Measurements from ENCODE around the gene MEGF10. TPM values are rescaled to one million over a fixed set of nuclear protein-coding genes. Genes with fewer than 3 reads are reported as not detected.
"Not testable (repeated sequence)": the region's sequence is repeated elsewhere in the genome, so short reads cannot be mapped to it uniquely, and the experiment has no call there.

Gene MEGF10
- total RNA-seq, 1 experiment from 2014 or later: not detected

- Histone ChIP-seq H3K36me3 (ENCODE audit: low read depth) (no peaks in the 10 kb centered on the region), H3F3A (ENCODE audit: insufficient read depth, low read depth) (no peaks in the 10 kb centered on the region), H2AFZ (no peak overlapping the region), H3K27me3 (ENCODE audit: insufficient read depth, low read depth) (no peaks in the 10 kb centered on the region), H3K27ac (no peak overlapping the region), H3K79me2 (ENCODE audit: low read depth) (no peaks in the 10 kb centered on the region), H3K4me1 (replicated peaks; ENCODE audit: insufficient read depth) (no peaks in the 10 kb centered on the region), H3K4me2 (no peak overlapping the region), H3K9me2 (ENCODE audit: insufficient read depth) (no peaks in the 10 kb centered on the region), H3K4me3 (no peak overlapping the region), H3K9me3 (ENCODE audit: insufficient read depth, low read depth) (no peaks in the 10 kb centered on the region), H4K20me1 (ENCODE audit: insufficient read depth) (no peaks in the 10 kb centered on the region)
- DNase-seq: no peak
- intact Hi-C loops (cut with micrococcal nuclease; ENCODE audit: unreplicated experiment): no loop called here
- no peak for TF ChIP-seq CTCF (conservative IDR thresholded peaks at IDR 0.05)
- no peak for TF ChIP-seq EZH2 (IDR thresholded peaks at IDR 0.05; ENCODE audit: low read depth)
- ChIA-PET CTCF (no interaction called here), POLR2A (ENCODE audit: unreplicated experiment) (no interaction called here)
- BruUV-seq (replicated peaks): no TSS peak
These were observed 33.6 kb upstream of the MEGF10 start for GRCh38 chr5:127256886-127257597.

GRCh38 chr5:127260686-127261085, 29.9 kb upstream of the MEGF10 start:
- no peak for TF ChIP-seq CTCF (conservative IDR thresholded peaks at IDR 0.05)
- no peak for TF ChIP-seq EZH2 (IDR thresholded peaks at IDR 0.05; ENCODE audit: low read depth)
- no peaks in the 10 kb centered on the region for H3K9me3 ChIP-seq (ENCODE audit: insufficient read depth, low read depth)
- CTCF ChIA-PET: no interaction called here

GRCh38 chr5:127265473-127265872, 25.1 kb upstream of the MEGF10 start:
- H3K9me2 ChIP-seq (ENCODE audit: insufficient read depth); H3K27ac ChIP-seq; CTCF ChIA-PET; intact Hi-C loops (cut with micrococcal nuclease; ENCODE audit: unreplicated experiment); DNase-seq; H3K9me3 ChIP-seq (ENCODE audit: insufficient read depth, low read depth); H3K4me3 ChIP-seq; POLR2A ChIA-PET (ENCODE audit: unreplicated experiment); H3F3A ChIP-seq (ENCODE audit: insufficient read depth, low read depth); H3K4me2 ChIP-seq; BruUV-seq (replicated peaks); H3K79me2 ChIP-seq (ENCODE audit: low read depth); H3K36me3 ChIP-seq (ENCODE audit: low read depth); H3K27me3 ChIP-seq (ENCODE audit: insufficient read depth, low read depth); H2AFZ ChIP-seq; H3K4me1 ChIP-seq (replicated peaks; ENCODE audit: insufficient read depth); H4K20me1 ChIP-seq (ENCODE audit: insufficient read depth): not testable (repeated sequence)

More at GRCh38 chr5:127260686-127261085, 29.9 kb upstream of the MEGF10 start:
- intact Hi-C loops (cut with micrococcal nuclease; ENCODE audit: unreplicated experiment): no loop called here
- Histone ChIP-seq H3F3A (ENCODE audit: insufficient read depth, low read depth) (no peaks in the 10 kb centered on the region), H3K4me1 (replicated peaks; ENCODE audit: insufficient read depth) (no peaks in the 10 kb centered on the region), H4K20me1 (ENCODE audit: insufficient read depth) (no peaks in the 10 kb centered on the region), H3K79me2 (ENCODE audit: low read depth) (no peaks in the 10 kb centered on the region), H3K9me2 (ENCODE audit: insufficient read depth) (no peaks in the 10 kb centered on the region), H2AFZ (no peak overlapping the region; the same call in 1 of the 2 replicates), H3K27me3 (ENCODE audit: insufficient read depth, low read depth) (no peaks in the 10 kb centered on the region), H3K27ac (no peak overlapping the region), H3K4me2 (no peak overlapping the region), H3K4me3 (no peak overlapping the region), H3K36me3 (ENCODE audit: low read depth) (no peaks in the 10 kb centered on the region)
- POLR2A ChIA-PET (ENCODE audit: unreplicated experiment): no interaction called here
- DNase-seq: no peak
- BruUV-seq (replicated peaks): no TSS peak

- POLR2A ChIA-PET (ENCODE audit: unreplicated experiment); DNase-seq; BruUV-seq (replicated peaks); H3F3A ChIP-seq (ENCODE audit: insufficient read depth, low read depth); intact Hi-C loops (cut with micrococcal nuclease; ENCODE audit: unreplicated experiment); H3K36me3 ChIP-seq (ENCODE audit: low read depth); H3K4me3 ChIP-seq; H3K27ac ChIP-seq; H2AFZ ChIP-seq; H3K79me2 ChIP-seq (ENCODE audit: low read depth); H3K4me2 ChIP-seq; H3K4me1 ChIP-seq (replicated peaks; ENCODE audit: insufficient read depth); H3K9me3 ChIP-seq (ENCODE audit: insufficient read depth, low read depth); CTCF ChIA-PET; H3K9me2 ChIP-seq (ENCODE audit: insufficient read depth); H4K20me1 ChIP-seq (ENCODE audit: insufficient read depth); H3K27me3 ChIP-seq (ENCODE audit: insufficient read depth, low read depth): not testable (repeated sequence)
These were observed 22.3 kb upstream of the MEGF10 start for GRCh38 chr5:127268342-127268741.

- H2AFZ ChIP-seq; H3K79me2 ChIP-seq (ENCODE audit: low read depth); H3K9me2 ChIP-seq (ENCODE audit: insufficient read depth); H3K4me1 ChIP-seq (replicated peaks; ENCODE audit: insufficient read depth); BruUV-seq (replicated peaks); H4K20me1 ChIP-seq (ENCODE audit: insufficient read depth); H3F3A ChIP-seq (ENCODE audit: insufficient read depth, low read depth); H3K4me2 ChIP-seq; intact Hi-C loops (cut with micrococcal nuclease; ENCODE audit: unreplicated experiment); H3K36me3 ChIP-seq (ENCODE audit: low read depth); H3K9me3 ChIP-seq (ENCODE audit: insufficient read depth, low read depth); DNase-seq; H3K27me3 ChIP-seq (ENCODE audit: insufficient read depth, low read depth); H3K27ac ChIP-seq; CTCF ChIA-PET; POLR2A ChIA-PET (ENCODE audit: unreplicated experiment); H3K4me3 ChIP-seq: not testable (repeated sequence)
These were observed 19.9 kb upstream of the MEGF10 start for GRCh38 chr5:127270713-127271112.

Data from PC-9 (cell line).